Fibroblast of mammary gland (primary cell): Measurements from ENCODE around the gene GCH1.

Experiments used
- DNase-seq: peaks from one replicate; pipeline ENCODE4 v3.0.0-alpha.2; 2010; ENCODE audit warnings: low read depth
- H3K4me3 ChIP-seq: 2 replicates; pipeline ENCODE4 v1.5.1; 2011; ENCODE audit warnings: low read depth, mild to moderate bottlenecking, low read length, moderate library complexity; ENCODE audit not compliant: control insufficient read depth
- TF ChIP-seq, protein P1 (sequence below): conservative IDR thresholded peaks from 2 replicates; pipeline ENCODE4 v1.5.1; 2011; ENCODE audit warnings: low read depth, low read length, inconsistent platforms; ENCODE audit not compliant: control insufficient read depth, insufficient read depth

GCH1 gene

DNA sequence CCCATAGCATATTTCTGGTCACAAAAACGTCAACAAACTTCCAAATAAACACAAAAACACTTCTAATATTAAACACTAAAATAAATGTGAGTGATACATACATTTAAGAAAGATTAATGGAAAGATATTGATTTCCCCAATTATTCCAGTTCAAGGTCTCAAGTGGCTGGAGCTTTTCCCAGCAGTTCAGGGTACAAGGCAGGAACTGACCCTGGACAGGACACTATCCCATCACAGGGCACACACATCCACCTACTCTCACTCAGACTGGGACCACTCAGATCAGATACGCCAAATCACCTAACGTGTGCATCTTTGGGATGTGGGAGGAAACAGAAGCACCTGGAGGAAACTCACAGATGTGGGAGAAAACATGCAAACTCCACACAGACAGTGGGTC lies 50.4 kb downstream of the GCH1 start:
- TF ChIP-seq, protein P1, sequence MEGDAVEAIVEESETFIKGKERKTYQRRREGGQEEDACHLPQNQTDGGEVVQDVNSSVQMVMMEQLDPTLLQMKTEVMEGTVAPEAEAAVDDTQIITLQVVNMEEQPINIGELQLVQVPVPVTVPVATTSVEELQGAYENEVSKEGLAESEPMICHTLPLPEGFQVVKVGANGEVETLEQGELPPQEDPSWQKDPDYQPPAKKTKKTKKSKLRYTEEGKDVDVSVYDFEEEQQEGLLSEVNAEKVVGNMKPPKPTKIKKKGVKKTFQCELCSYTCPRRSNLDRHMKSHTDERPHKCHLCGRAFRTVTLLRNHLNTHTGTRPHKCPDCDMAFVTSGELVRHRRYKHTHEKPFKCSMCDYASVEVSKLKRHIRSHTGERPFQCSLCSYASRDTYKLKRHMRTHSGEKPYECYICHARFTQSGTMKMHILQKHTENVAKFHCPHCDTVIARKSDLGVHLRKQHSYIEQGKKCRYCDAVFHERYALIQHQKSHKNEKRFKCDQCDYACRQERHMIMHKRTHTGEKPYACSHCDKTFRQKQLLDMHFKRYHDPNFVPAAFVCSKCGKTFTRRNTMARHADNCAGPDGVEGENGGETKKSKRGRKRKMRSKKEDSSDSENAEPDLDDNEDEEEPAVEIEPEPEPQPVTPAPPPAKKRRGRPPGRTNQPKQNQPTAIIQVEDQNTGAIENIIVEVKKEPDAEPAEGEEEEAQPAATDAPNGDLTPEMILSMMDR = no peak
- no peak overlapping the region for H3K4me3 ChIP-seq
- no peak for DNase-seq

DNA sequence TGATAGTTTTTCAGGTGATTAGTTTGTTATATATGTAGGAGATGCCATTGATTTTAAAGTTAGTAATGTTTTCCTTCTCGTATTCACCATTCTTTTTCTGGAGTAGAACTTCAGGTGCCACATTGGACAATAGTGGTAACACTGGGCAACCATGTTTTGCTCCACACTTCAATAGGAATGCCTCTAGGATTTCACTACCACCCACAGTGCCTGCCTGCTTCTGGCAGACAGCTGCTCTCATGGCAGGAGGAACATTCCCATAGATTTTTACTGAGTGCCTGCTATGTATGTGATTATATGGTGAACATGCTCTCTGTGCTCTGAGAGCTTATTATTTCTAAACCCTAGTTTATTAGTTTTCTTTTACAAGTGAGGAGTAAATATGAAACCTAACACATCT lies 53.7 kb downstream of the GCH1 start:
- no peak for DNase-seq
- TF ChIP-seq, protein P1 = no peak
- no peak overlapping the region for H3K4me3 ChIP-seq

DNA sequence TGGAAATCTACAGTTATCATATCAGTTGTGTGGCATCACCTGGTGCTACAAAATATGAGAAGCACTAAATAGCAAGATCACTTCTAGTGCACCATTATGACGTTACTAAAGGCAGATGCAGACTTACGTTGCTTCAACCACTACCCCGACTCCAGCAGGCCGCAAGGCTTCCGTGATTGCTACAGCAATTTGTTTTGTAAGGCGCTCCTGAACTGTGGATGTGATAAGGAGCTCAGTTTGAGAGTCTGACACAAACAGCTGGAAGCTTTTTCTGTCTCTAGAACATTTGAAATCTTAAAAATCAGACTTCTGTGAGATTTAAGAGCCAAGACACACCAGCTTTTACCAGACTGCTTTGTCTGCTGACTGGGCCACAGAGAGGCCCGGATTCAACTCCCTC lies 57.0 kb downstream of the GCH1 start:
- no peak for DNase-seq
- TF ChIP-seq, protein P1 = no peak
- H3K4me3 ChIP-seq = no peak overlapping the region

DNA sequence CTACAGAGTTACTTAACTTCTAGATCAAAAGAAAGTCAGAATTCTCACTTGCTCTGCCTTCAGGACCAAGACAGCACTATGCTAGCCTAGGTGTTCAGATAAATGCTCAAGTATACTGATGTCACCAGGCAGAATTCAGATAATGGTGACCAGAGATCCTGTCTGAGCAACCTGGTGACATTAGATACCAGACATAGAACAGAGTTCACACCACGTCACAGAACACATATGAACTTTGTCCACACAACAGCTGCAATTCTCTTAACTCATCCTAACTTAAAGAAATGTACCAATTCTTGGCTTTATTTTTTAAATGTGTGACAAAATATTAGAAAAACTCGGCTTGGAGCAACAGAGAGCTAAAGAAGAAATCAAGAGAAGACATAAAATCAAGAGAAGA lies 58.1 kb downstream of the GCH1 start:
- no peak overlapping the region for H3K4me3 ChIP-seq
- DNase-seq = no peak
- TF ChIP-seq, protein P1 = no peak

DNA sequence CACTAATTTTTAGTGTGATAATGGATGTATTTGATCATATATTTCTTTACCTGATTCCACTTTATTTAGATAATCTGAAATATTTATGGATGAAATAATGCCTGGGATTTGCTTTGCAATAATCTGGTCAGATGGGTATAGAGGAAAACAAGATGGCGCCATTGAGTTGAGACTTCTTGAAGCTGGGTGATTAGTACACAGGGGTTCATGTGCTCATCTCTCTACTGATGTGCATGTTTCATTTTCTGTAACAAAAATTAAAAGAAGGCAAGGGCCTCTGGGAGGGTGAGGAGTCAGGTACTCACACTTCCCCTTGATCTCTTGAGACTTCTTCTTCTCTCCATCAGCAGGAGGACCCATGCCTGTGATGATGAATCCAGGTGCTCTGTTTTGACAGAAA lies 61.8 kb downstream of the GCH1 start:
- DNase-seq = no peak
- TF ChIP-seq, protein P1 = no peak
- no peak overlapping the region for H3K4me3 ChIP-seq

DNA sequence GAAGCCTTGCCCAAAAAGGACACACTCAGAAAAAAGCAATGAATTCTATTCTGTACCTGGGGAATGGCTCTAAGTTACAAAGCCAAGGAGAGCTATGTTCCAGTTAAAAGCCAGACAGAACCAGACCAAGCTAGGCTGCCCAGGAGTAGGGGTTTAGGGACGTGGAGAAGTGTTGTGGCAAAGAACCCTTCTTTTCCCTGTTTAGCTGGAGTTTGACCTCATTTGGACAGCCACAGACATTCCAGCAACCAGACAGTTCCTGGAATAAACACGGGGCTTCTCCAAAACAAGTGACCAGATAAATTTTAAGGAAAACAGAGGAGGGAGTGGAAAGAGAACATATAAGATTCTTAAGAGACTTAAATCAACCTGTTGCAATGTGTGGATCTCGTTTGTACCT lies 62.3 kb downstream of the GCH1 start:
- peak; percentile 1 for DNase-seq
- no peak overlapping the region for H3K4me3 ChIP-seq
- TF ChIP-seq, protein P1 = no peak

DNA sequence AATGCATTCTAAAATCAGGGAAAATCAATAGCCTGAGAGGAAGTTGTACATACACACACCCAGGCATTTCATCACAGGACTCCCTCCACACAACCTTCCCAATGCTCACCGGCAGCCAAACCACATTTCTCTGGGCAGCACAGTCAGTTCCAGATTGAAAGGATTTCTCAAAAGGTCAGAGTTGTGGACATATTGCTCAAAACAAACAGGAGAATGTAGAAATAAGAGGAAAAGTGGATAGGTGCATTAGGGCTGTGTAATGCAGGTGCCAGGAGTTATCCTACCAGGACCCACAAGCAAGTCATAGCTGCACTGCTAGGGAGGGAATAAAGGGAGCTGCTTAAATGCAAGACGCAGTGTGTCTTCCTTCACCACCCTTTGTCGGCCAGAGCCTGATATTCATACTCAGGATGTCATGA lies 62.9 kb downstream of the GCH1 start:
- DNase-seq = peak; percentile 68
- no peak overlapping the region for H3K4me3 ChIP-seq
- TF ChIP-seq, protein P1 = no peak
